Vagina (tissue), 2 donors: Measurements from ENCODE around the gene MORF4L1. TPM values are rescaled to one million over a fixed set of nuclear protein-coding genes. Genes with fewer than 3 reads are reported as not detected.
"Not testable (repeated sequence)": the region's sequence is repeated elsewhere in the genome, so short reads cannot be mapped to it uniquely, and the experiment has no call there.

Experiments used
- DNase-seq, 2 donors: peaks; one replicate each; pipeline ENCODE4 v3.0.0-alpha.2; 2017; ENCODE audit errors: extremely low spot score in 2 of 2
- H3K27ac ChIP-seq: fragments of 200-600 bp; sonication (generic); one replicate; pipeline ENCODE4 v1.5.1; 2019
- H3K27me3 ChIP-seq: fragments of 200-600 bp; sonication (generic); one replicate; pipeline ENCODE4 v1.5.1; 2019
- H3K36me3 ChIP-seq, 2 donors: fragments of 200-600 bp; sonication (generic); one replicate each; pipeline ENCODE4 v1.5.1; 2017 to 2019
- H3K4me1 ChIP-seq: fragments of 200-600 bp; sonication (generic); one replicate; pipeline ENCODE4 v1.5.1; 2019
- H3K4me3 ChIP-seq, 2 donors: fragments of 200-600 bp; sonication (generic); 1 replicate in 1 of 2; 2 replicates in 1 of 2; pipeline ENCODE4 v1.5.1; 2016 to 2019
- H3K9me3 ChIP-seq: fragments of 200-600 bp; sonication (generic); one replicate; pipeline ENCODE4 v1.5.1; 2019
- POLR2A ChIP-seq, 2 donors: fragments of 450-650 bp; IDR thresholded peaks; one replicate each; pipeline ENCODE4 v1.6.1; 2017; ENCODE audit warnings: antibody characterized with exemption in 2 of 2, mild to moderate bottlenecking in 2 of 2, moderate library complexity in 2 of 2
- POLR2AphosphoS5 ChIP-seq, 2 donors: sonication (generic); formaldehyde crosslinking; IDR thresholded peaks; one replicate each; pipeline ENCODE4 v1.9.0; 2017; ENCODE audit warnings: antibody characterized with exemption in 2 of 2, mild to moderate bottlenecking in 2 of 2, low read depth in 1 of 2; ENCODE audit not compliant: insufficient read depth in 1 of 2
- intact Hi-C: fragments of 100-400 bp; cut with DNase I; formaldehyde crosslinking; loops from one replicate; pipeline ENCODE4 v1.15.1; 2023
- total RNA-seq: library from RNA; depleted of rRNA; stranded (reverse); fragments of >200 nt; gene quantifications from one replicate; pipeline ENCODE4 v1.2.3, GENCODE V29; 2016
- TF ChIP-seq, protein P1 (sequence below), 3 experiments: fragments of 450-650 bp in 2 of 3; fragments of 200-600 bp in 1 of 3; sonication (generic) in 1 of 3; IDR thresholded peaks; one replicate each; pipeline ENCODE4 v1.5.1; 2017 to 2019; ENCODE audit warnings: antibody characterized with exemption in 3 of 3, mild to moderate bottlenecking in 2 of 3, moderate library complexity in 2 of 3

MORF4L1 gene
- total RNA-seq, 1 donor from 2014 or later: 170 TPM

DNA sequence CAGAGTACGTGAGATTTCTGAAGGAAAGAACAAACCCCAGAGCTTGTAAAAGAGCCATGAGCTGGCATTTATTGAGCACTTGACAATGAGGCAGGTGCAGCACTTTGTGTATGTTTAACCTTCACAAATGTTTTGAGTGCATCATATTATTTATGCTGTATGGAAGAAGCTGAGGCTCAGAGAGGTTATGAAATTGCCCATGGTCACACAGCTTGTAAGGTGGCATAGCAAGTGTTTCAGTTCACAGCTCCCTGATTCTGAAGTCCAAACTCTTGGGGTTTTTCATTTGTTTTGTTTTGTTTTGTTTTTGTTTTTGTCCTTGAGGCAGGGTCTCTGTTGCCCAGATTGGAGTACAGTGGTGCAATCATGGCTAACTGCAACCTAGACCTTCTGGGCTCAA is 36.4 kb upstream of the MORF4L1 start:
- intact Hi-C loops: no loop called here
- H3K4me1 ChIP-seq: peaks cover 5% of the 10 kb centered on the region
- no peak for DNase-seq
- H3K27me3 ChIP-seq: no peaks in the 10 kb centered on the region
- no peaks in the 10 kb centered on the region for H3K9me3 ChIP-seq
- H3K27ac ChIP-seq: no peak overlapping the region
- no peak overlapping the region for H3K4me3 ChIP-seq
- TF ChIP-seq POLR2A (IDR thresholded peaks at IDR 0.05) (no peak), POLR2AphosphoS5 (IDR thresholded peaks at IDR 0.05; ENCODE audit: insufficient read depth in 1 of 2, low read depth in 1 of 2) (no peak)
- TF ChIP-seq, protein P1, sequence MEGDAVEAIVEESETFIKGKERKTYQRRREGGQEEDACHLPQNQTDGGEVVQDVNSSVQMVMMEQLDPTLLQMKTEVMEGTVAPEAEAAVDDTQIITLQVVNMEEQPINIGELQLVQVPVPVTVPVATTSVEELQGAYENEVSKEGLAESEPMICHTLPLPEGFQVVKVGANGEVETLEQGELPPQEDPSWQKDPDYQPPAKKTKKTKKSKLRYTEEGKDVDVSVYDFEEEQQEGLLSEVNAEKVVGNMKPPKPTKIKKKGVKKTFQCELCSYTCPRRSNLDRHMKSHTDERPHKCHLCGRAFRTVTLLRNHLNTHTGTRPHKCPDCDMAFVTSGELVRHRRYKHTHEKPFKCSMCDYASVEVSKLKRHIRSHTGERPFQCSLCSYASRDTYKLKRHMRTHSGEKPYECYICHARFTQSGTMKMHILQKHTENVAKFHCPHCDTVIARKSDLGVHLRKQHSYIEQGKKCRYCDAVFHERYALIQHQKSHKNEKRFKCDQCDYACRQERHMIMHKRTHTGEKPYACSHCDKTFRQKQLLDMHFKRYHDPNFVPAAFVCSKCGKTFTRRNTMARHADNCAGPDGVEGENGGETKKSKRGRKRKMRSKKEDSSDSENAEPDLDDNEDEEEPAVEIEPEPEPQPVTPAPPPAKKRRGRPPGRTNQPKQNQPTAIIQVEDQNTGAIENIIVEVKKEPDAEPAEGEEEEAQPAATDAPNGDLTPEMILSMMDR (IDR thresholded peaks at IDR 0.05): no peak
- H3K36me3 ChIP-seq: no peaks in the 10 kb centered on the region

DNA sequence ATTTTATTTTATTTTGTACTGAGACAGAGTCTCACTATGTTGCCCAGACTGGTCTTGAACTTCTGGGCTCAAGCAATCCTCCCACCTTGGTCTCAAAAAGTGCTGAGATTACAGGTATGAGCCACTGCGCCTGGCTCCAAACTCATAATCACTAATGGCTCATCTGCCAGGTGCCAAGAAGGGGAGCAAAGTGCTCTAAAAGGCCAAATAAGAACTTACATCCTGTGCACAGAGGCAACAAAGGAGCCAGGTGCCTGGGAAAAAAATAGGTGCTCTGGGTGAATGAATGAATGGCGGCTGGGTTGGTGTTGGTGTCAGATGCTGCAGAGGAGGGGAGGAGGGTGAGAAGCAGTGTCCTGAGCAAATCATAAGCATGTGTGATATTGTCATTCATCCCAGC is 35.6 kb upstream of the MORF4L1 start:
- TF ChIP-seq POLR2A (IDR thresholded peaks at IDR 0.05) (no peak), POLR2AphosphoS5 (IDR thresholded peaks at IDR 0.05; ENCODE audit: insufficient read depth in 1 of 2, low read depth in 1 of 2) (no peak)
- TF ChIP-seq, protein P1 (IDR thresholded peaks at IDR 0.05): no peak
- H3K9me3 ChIP-seq: no peaks in the 10 kb centered on the region
- no peaks in the 10 kb centered on the region for H3K27me3 ChIP-seq
- no peak overlapping the region for H3K27ac ChIP-seq
- H3K36me3 ChIP-seq: no peaks in the 10 kb centered on the region
- H3K4me1 ChIP-seq: peaks cover 5% of the 10 kb centered on the region
- H3K4me3 ChIP-seq: no peak overlapping the region
- intact Hi-C loops: no loop called here
- no peak for DNase-seq

DNA sequence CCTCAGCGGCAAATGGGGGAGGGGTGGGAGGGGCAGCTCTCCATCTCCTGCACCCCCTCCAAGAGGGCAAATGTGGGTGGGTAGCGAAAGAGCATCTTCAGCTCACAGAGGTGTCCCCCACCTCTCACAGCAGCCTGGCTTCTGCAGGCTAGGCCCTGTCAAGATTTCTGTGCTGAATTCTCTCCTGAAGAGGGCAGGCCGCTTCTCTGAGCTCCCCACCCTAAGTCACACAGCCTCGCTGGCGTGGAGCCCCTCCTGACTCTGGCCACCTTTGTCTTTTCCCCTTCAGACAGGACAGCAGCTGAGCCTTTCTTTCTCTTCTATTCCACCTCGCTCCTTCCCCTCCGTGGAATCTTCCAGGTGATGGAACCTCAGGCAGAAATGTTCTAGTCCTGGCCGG is 35.1 kb upstream of the MORF4L1 start:
- no peak for DNase-seq
- H3K27me3 ChIP-seq: no peaks in the 10 kb centered on the region
- intact Hi-C loops: no loop called here
- no peak overlapping the region for H3K4me3 ChIP-seq
- H3K4me1 ChIP-seq: peaks cover 5% of the 10 kb centered on the region
- H3K36me3 ChIP-seq: no peaks in the 10 kb centered on the region
- H3K9me3 ChIP-seq: no peaks in the 10 kb centered on the region
- TF ChIP-seq POLR2AphosphoS5 (IDR thresholded peaks at IDR 0.05; ENCODE audit: insufficient read depth in 1 of 2, low read depth in 1 of 2): no peak
- TF ChIP-seq, protein P1 (IDR thresholded peaks at IDR 0.05): no peak
- no peak overlapping the region for H3K27ac ChIP-seq

- Histone ChIP-seq H3K27ac (no peak overlapping the region), H3K9me3 (no peaks in the 10 kb centered on the region), H3K4me1 (peaks cover 5% of the 10 kb centered on the region), H3K36me3 (no peaks in the 10 kb centered on the region), H3K4me3 (no peak overlapping the region), H3K27me3 (no peaks in the 10 kb centered on the region)
- intact Hi-C loops: no loop called here
- DNase-seq: no peak
- TF ChIP-seq, protein P1 (IDR thresholded peaks at IDR 0.05): no peak
- TF ChIP-seq POLR2AphosphoS5 (IDR thresholded peaks at IDR 0.05; ENCODE audit: insufficient read depth in 1 of 2, low read depth in 1 of 2): no peak
- no peak for TF ChIP-seq POLR2A (IDR thresholded peaks at IDR 0.05)
Observed at GRCh38 chr15:78838489-78838888, 34.2 kb upstream of the MORF4L1 start.

GRCh38 chr15:78839151-78839550 is 33.5 kb upstream of the MORF4L1 start:
- intact Hi-C loops, H3K27ac ChIP-seq, H3K4me1 ChIP-seq, H3K9me3 ChIP-seq, H3K4me3 ChIP-seq, H3K36me3 ChIP-seq, H3K27me3 ChIP-seq, DNase-seq: not testable (repeated sequence)
